Neural cell (in vitro differentiated cells): ENCODE results near the gene NRCAM.

Experiments used
- CTCF ChIP-seq: fragments of 450-650 bp; IDR thresholded peaks from 2 replicates; pipeline ENCODE4 v1.5.1; 2014; ENCODE audit warnings: antibody characterized with exemption, mild to moderate bottlenecking, moderate library complexity; ENCODE audit not compliant: poor library complexity, severe bottlenecking
- EZH2 ChIP-seq: fragments of 200-600, 300-800 bp; shearing (Covaris generic), sonication (generic); IDR thresholded peaks from 2 replicates; pipeline ENCODE4 v1.6.1; 2014; ENCODE audit warnings: antibody characterized with exemption, low read length, borderline replicate concordance, mild to moderate bottlenecking; ENCODE audit not compliant: insufficient read depth, poor library complexity, severe bottlenecking

- no peak for TF ChIP-seq CTCF
- no peak for TF ChIP-seq EZH2
Observed at GRCh38 chr7:108225531-108226181, 230.6 kb downstream of the NRCAM start.
